C1 segment of cervical spinal cord (tissue), 14 donors: ENCODE data around the gene OR2T2.
"Not testable (repeated sequence)": the region's sequence is repeated elsewhere in the genome, so short reads cannot be mapped to it uniquely, and the experiment has no call there.

Experiments used
- DNase-seq, 14 donors: peaks; one replicate each; lab custom pipeline; 2025; lab: John Stamatoyannopoulos, UW

OR2T2 gene, protein sequence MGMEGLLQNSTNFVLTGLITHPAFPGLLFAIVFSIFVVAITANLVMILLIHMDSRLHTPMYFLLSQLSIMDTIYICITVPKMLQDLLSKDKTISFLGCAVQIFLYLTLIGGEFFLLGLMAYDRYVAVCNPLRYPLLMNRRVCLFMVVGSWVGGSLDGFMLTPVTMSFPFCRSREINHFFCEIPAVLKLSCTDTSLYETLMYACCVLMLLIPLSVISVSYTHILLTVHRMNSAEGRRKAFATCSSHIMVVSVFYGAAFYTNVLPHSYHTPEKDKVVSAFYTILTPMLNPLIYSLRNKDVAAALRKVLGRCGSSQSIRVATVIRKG

DNA sequence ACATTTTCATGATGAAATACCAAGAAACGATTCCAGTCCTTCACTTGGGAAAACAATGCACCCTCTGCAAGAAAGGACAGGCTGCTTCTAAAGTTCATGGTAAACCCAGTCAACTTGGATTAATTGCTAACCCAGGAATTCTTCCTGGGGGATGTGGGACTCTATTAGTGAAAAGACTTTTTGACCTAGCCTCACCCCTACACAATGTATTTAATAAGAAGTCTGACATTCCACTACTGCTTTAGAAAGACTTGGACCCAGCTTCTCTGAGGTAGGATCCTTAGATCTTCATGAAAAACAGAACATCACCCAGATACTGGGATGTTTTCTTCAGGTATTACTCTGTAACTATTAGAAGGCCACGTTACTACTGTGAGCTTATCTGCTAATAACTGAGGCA lies at the start of gene OR2T2:
TSS of gene OR2T2 (plus strand) at position 239 of the 400 bp plus-strand sequence. CDS start 7,161 bp downstream, outside the sequence.
- not testable (repeated sequence) for DNase-seq

DNA sequence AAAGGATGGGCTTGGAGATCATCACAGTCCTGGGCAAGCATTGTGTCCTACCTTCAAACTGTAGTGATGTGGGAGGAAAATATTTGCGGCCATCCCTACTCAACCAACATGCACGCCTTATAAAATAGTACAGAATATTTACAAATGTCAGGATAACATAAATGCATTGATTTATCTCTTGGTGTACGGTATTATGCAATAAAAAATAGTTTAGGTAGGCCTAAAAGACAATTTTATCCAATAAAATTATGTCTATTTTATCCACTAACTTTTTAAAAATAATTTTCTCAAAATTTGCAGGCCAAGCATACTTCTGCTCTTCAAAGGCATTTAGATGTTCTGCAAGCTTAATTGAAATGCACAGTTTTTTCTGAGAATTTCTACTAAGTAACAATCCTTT lies 42.7 kb upstream of the OR2T2 start, which contains the start of gene OR2T1:
TSS of gene OR2T1 (plus strand) at position 301 of the 400 bp plus-strand sequence. CDS start 3,100 bp downstream, outside the sequence.
- DNase-seq = no peak

DNA sequence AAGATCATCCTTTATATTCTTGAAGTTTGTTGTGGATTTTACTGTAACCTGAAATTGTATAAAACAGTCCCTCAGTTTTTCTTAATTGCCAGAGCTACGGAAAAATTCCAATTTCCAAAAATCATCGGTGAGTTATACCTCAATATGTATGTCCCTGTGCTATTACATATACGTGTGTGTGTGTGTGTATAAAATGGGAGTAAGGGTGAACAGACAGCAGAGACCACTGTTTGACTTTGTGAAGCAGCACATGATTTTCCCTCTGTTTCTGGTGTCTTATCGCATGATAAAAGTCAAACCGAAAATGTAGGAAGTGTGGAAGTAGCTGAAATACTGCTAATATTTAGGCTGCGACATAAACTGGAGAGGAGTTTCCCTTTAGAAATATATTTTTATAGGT lies 41.4 kb upstream of the OR2T2 start:
- no peak for DNase-seq

DNA sequence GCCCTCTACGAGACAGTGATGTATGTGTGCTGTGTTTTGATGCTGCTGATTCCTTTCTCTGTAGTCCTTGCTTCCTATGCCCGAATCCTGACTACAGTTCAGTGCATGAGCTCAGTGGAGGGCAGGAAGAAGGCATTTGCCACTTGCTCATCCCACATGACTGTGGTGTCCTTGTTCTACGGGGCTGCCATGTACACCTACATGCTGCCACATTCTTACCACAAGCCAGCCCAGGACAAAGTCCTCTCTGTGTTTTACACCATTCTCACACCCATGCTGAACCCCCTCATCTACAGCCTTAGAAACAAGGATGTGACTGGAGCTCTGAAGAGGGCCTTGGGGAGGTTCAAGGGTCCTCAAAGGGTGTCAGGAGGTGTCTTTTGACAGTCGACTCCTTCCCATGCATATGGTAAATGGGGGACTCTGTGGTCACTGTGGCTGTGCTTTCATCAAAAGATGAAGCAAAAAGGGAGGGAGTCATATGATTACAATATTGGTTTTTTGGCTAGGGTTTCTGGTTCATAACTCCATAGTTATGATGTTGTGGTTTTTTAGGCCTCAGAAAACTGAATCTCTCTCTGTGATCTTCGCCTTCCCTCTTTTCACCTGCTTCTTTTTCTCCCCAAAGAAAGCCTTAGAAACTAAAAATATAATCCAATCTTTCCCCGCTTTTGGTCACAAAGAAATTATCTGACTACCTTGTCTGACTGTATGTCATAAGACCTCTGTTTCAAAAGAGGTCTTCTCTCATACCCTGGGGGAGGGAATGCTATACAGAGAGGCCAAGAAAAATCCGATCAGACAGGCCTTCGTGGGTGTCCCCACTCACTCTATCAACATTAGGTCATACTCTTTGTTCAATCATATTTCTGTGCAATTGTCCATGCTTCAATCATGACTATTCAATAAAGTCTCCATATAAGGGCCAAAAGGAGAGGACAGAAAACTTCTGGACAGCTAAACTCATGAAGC lies 38.4 kb upstream of the OR2T2 start:
- DNase-seq = no peak

DNA sequence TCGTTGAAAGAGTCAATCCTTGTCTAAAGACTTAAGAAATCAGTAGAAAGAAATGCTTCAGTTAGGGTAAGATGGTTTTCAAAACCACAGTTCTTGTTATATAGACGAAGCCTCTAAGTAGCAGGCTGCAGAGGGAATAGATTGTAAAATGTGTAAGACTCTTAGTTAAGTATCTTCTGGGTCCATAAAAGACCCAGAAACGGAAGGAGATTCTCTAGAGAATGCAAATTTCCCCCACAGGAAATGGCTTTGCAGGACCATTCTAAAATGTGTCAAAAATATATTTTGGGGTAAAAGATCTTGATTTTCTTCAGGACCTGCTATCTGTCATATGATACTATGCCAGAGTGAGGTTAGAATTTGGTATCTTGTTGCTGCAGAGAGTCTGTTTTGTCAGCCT lies 29.2 kb upstream of the OR2T2 start:
- no peak for DNase-seq

DNA sequence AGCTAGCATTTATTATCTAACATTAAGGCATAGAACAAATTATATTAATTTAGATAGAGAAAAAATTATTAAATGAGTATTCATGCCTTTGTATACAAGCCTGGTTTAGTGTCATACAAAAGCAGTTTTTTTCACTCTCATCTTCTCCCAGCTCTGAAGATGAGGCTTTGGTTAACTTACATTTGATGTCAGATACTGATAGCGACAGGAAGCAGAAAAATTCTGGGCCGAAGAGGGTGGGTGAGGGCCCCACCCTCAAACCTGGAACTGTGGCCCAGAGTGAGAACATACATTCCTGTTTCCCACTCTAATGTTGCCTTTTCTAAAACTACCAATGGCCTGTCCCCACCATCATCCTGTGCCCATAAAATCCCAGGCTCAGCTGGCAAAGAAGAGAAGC lies 27.6 kb upstream of the OR2T2 start:
- DNase-seq = no peak

DNA sequence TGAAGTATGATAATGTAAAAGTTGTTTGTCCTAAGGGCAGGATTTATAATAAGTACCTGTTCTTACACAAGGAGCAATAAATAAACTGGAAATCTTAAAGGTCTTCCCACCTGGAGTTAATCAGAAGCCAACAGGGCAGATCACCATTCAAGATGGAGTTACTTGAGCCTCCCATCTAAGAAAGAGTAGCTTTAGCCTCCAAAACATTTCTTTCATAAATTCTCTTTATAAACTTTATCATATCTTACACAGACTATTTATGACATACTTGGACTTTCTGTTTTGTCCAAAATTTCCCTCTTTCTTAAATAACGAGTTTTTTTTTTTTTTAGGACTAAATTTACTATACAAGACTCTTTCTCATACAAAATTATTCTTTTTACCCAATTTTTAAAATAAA lies 24.1 kb upstream of the OR2T2 start:
- no peak for DNase-seq

DNA sequence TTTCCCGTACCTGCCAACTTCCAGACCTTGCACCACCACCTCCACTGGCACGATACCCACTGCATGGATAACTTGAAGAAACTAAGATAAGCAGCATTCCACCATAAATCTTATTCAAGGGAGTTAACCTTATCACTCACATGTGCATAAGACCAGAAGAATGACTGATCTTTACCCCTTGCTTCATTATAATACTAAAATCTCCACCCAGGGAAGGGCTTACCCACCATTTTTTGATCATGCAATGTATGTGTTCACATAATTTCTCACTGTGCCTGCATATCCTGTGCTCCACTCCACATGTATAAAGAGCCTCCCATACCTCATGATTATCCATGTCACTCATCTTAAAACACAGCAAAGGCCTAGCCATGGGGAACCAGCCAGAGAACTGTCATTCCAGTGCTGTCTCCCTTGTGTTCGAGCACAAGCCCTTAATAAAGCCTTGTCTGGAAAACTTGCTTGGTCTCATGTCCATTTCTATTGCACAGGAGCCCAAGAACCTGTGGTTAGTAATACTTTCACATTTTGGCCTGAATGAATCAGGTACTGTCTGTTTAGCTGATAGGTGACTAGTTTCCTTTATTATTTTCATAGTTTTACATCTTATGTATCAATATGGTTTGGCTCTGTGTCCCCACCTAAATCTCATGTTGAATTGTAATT lies 17.8 kb upstream of the OR2T2 start:
- DNase-seq = not testable (repeated sequence)

DNA sequence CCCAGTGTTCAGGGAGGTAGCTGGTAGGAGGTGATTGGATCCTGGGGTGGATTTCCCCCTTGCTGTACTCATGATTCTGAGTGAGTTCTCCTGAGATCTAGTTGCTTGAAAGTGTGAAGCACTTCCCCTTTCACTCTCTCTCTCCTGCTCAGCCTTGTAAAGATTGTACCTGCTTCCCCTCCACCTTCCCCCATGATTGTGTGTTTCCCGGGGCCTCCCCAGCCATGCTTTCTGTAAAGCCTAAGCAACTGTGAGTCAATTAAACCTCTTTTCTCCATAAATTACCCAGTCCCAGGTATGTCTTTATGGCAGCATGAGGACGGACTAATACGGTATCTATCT lies 17.3 kb upstream of the OR2T2 start:
- not testable (repeated sequence) for DNase-seq

DNA sequence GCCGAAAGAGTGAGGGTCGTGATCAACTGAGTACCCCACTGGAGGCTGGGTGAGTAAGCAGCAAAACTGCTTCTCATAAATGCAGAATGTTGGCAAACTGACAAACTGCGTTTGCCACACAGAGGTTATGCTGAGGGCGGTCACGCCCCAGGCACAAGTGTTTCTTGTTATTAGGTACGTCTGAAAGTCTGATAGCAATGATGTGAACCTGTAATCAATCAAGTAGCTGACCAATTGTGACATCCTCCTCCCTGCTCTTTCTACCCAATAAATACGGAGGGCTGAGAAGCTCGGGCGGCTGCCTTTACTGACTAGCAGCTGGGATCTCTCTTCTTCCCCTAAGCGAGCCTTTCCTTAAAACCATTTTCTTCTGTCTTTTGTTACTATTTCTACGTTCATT lies 13.8 kb upstream of the OR2T2 start:
- DNase-seq = not testable (repeated sequence)

DNA sequence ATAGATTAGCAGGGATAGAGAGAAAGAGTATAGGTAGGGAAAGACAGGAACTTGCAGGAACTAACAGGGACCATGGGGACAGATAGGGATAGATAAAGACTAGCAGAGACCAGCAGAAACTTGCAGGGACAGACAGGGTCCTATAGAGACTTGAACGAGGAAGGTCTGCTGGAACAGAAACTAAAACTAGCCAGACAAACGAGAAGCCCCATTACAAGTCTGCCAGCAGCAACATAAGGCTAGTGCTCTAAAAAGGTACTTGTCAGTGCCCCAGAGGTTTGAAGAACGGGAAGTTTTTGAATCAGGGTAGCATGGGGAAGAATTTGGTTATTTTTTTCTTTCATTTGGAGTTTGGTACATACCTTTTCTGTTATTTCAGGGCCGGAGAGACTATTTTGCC lies 13.2 kb upstream of the OR2T2 start:
- not testable (repeated sequence) for DNase-seq

DNA sequence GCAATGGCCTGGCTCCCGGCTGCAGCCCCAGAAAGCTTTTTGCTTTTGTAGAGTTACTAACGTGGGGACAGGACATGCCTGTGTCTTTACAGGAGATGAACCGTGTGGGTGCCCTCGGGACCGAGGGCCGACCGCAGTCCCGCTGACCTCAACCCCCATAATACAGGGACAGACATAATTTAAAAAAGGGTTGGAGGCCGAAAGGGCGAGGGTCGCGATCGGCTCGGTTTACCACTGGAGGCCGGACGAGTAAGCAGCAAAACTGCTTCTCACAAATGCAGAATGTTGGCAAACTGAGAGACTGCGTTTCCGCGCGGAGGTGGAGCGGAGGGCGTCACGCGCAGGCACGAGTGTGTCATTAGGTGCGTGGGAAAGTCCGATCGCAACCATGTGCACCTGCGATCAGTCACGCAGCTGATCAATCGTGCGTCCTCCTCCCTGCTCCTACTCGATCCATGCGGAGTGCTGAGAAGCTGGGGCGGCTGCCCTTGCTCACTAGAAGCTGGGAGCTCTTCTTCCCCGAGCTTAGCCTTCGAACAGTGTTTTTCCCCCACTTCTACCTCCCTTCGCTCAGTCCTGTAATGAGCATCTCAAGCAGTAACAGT lies 11.5 kb upstream of the OR2T2 start:
- DNase-seq = not testable (repeated sequence)

DNA sequence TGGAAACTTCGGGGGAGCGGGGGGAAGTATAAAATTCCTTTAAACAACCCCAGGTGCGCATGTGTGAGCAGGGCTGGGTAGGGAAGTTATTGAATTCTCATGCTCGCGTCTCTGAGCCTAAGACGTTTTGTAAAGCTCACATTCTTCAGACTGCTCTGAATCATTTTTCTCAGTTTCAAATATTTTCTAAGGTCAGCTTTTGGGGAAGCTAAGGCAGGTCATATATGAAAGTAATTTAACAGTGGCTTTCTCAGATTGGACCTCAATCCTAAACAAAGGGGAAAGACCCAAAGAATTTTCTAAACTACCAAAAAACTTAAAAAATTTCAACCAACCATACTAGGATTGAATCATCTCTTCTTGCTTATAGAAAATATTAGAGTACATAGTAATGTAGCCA lies 10.5 kb upstream of the OR2T2 start:
- not testable (repeated sequence) for DNase-seq

DNA sequence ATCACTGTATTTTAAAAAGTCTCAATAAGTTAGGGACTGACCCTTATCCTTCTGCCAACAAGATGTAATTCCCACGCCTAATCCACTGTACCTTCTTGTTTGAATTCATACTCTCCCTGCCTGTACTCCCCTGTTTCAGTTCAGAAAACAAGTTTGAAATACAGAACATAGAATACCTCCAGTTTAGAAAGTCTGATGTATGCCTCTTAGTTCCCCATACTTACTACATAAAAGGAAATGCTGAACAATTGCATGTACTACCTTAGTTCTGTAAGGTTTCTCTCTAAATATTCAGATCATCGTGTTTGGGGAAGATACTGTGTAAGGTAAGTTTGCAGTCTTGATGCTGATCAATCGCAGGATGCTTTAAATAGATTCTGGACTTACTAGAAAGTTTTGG lies 9.1 kb upstream of the OR2T2 start:
- DNase-seq = not testable (repeated sequence)

DNA sequence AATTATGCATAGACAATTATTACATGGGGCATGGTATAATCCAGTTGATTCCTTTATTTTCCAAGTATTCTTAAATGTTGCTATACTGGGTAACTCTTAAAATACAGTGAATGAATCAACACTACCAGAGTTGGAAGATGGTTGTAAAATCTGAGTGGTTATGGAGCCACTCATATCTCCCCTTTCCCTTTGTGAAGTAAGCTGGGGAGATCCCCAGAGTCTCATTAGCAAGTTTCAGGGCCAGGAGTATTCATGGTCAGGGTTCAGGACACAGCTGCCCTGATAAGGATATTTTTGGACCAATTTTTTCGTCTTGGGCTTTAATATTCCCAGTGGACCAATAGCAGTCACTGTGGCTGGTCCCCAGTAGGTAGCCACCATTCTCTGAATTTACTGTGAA lies 6.8 kb upstream of the OR2T2 start:
- not testable (repeated sequence) for DNase-seq

DNA sequence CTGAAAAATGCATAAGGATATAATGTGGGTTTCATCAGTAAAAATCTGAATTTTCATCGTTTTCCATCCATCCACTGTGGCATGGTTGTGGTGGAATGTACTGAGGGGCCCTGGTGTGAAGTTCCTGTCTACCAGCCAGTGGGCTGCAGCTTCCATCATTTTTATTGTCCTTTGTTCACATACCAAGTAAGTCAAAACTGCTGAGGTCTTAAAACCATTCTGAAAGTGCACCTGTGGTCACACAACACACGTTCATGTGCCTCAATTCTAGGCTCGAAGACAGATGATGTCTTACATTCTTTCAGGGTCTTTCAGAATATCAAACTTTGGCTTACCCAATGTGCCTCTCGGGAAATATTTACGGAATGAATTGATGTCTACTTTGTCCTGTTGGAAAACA lies 6.2 kb upstream of the OR2T2 start:
- not testable (repeated sequence) for DNase-seq

DNA sequence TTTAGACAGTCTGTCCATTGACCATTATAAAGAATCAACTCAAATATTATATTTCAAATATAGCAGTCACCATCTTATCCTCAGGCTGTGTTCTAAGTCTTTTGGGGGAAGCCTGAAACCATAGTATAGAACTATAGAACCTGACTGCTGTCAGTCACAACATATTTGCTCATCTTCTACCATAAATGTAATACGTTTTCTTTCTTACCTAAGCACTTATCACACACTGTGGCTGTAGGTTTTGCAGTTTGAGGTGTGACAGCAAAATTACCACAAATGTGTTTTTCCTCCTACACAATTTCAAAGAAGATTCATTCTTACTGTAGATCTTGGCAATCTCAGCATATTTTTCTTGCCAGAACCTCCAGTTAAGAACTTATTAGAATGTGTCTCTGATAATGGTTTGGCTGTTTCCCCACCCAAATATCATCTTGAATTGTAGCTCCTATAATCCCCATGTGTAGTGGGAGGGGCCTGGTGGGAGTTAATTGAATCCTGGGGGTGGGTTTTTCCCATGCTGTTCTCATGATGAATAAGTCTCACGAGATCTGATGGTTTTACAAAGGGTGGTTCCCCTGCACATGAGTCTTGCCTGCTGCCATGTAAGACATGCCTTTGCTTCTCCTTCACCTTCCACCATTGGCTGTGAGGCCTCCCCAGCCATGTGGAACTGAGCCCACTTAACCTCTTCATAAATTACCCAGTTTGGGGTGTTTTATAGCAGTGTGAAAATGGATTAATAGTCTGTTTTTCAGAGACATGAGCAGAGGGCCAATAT lies 2.7 kb upstream of the OR2T2 start:
- DNase-seq = not testable (repeated sequence)

DNA sequence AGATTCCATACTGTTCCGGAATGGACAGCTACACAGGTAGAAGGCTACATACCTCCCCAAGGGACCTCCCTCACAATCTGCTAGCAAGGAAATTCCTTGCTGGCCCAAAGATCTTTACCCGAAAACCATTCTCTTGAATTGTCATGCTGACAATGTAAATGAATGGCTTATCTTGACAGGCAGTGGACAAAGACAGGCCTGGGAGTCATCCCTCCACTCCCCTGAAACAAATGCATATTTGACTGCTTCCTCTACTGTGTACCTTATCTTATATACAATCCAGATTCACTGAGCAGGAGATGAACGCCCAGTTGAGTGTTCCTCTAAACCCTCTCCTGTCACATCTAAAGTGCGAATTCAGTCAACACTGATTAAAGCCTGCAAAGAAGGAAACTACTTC lies 834 bp upstream of the OR2T2 start:
- DNase-seq = not testable (repeated sequence)

DNA sequence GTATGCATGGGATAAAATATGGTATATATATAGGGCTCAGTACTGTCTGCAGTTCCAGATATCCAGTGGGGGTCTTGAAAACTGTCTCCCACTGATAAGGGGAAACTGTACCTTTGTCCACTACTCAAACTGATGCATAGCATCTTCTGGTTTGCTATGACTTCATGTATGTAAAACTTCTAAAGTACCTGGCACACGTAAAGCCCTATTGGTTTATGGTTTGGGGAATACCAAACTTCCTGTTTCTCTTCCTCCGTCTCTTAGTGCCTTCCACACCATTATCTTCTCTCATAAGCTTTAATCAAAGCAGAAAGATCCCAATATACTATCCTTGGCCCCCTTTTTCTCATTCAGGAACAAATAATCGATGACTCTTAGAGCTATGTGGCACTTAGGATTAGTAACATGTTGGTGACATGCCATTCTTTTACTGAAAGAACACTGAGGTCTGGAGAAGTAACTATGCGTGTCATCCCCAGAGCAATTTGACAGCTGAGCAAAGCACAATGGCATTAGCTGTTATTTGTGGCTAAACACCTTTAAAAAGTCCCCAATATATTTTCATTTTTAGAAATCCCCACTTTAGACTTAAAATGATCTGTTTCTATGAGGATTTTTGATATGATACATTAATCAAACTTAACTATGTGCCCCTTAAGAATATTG lies 3.1 kb downstream of the OR2T2 start:
- DNase-seq = not testable (repeated sequence)

DNA sequence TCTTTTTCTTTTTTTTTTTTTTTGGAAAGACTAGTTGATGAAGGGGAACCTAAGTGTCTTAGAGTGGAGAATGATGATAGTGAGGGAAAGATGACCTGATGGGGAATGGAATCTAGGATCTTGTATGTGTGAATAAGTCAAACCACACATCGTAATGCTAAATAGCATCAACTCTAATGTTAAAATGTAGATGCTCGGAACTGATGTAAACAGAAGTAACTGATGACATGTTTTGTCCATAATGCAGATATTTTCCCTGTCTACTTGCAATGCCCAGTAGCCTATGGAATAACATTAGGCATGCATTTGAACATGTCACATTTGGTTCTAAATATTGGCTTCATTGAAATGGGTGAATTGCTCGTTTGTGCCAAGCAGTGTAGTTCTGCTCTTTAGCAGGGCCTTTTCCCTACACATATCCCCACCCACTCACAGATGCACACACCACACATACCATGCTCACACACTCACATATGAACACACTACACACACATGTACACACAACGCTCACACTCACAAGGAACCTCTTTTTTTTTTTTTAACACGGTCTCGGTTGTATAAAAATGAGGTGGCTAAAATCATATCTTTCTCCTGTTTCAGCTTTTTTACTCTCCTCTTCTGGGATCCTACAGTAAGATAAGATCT lies 4.5 kb downstream of the OR2T2 start:
- not testable (repeated sequence) for DNase-seq
